Activated CD8-positive, alpha-beta T cell treated with anti-CD3 and anti-CD28 coated beads for 36 hours (primary cell): ENCODE data around the gene NFASC. TPM values are rescaled to one million over a fixed set of nuclear protein-coding genes. Genes with fewer than 3 reads are reported as not detected.

Experiments used
- ATAC-seq: fragments of 200-7000 bp; cut with Tn5 transposase; one replicate; pipeline ENCODE4 v1.10.0; 2021; ENCODE audit warnings: mild to moderate bottlenecking, moderate library complexity
- CTCF ChIA-PET: fragments of 350-600 bp; sonication (Branson Sonifier 250); formaldehyde crosslinking; loops from one replicate; lab custom pipeline; 2021; ENCODE audit warnings: antibody characterized with exemption; lab: Charles Lee
- POLR2A ChIA-PET: fragments of 350-600 bp; sonication (Branson Sonifier 250); formaldehyde crosslinking; loops from one replicate; lab custom pipeline; 2021; ENCODE audit warnings: antibody characterized with exemption; lab: Charles Lee
- DNase-seq: peaks from one replicate; pipeline ENCODE4 v3.0.0-alpha.2; 2020
- H3K27ac Mint-ChIP-seq: one replicate; pipeline ENCODE4 v1.8.0; 2021; ENCODE audit warnings: mild to moderate bottlenecking, mixed read lengths
- H3K27me3 Mint-ChIP-seq: one replicate; pipeline ENCODE4 v1.8.0; 2021; ENCODE audit warnings: mixed read lengths
- H3K36me3 Mint-ChIP-seq: one replicate; pipeline ENCODE4 v1.8.0; 2021; ENCODE audit warnings: low read depth, mixed read lengths
- H3K4me1 Mint-ChIP-seq: one replicate; pipeline ENCODE4 v1.8.0; 2021; ENCODE audit warnings: low read depth, mixed read lengths
- H3K4me3 Mint-ChIP-seq: one replicate; pipeline ENCODE4 v1.8.0; 2021; ENCODE audit warnings: mild to moderate bottlenecking, moderate library complexity, mixed read lengths
- H3K9me3 Mint-ChIP-seq: one replicate; pipeline ENCODE4 v1.8.0; 2021; ENCODE audit warnings: mixed read lengths
- intact Hi-C: fragments of 100-400 bp; cut with micrococcal nuclease; formaldehyde crosslinking; loops from one replicate; pipeline ENCODE4 v1.10.0; 2022
- total RNA-seq, 2 experiments: library from RNA; stranded (reverse); gene quantifications; one replicate each; pipeline ENCODE4 v1.2.3, GENCODE V29; 2021
- TF ChIP-seq, protein P1 (sequence below): fragments of 200-600 bp; IDR thresholded peaks from one replicate; pipeline ENCODE4 v1.8.0; 2022; ENCODE audit warnings: antibody characterized with exemption, mild to moderate bottlenecking

NFASC gene
- total RNA-seq, 2 experiments from 2014 or later: not detected

DNA sequence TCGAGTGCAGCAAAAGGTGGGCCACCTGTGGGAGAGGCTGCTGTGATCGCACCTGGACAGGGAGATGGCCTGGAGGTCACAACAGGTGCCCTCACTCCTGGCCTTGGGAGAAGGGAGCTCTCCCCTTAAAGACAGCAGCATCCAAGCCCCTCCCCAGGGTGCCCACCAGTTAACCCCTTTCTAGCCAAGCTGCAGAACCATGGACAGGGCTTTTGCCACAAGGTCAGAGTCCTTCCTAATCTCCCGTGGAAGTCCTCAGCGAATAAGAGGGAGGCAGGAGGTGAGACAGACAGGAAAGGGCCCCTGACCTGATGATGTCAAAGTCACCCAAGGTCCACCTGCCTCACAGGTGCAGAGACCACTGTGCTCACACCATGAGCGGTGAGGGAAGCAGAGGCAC is 174.1 kb downstream of the NFASC start:
- CTCF ChIA-PET: interaction anchor here (0.9 kb wide), 1 partner anchor 17 kb away, joined by 3 read pairs; no protein-coding TSS in a partner anchor
- intact Hi-C loops: no loop called here
- TF ChIP-seq, protein P1, sequence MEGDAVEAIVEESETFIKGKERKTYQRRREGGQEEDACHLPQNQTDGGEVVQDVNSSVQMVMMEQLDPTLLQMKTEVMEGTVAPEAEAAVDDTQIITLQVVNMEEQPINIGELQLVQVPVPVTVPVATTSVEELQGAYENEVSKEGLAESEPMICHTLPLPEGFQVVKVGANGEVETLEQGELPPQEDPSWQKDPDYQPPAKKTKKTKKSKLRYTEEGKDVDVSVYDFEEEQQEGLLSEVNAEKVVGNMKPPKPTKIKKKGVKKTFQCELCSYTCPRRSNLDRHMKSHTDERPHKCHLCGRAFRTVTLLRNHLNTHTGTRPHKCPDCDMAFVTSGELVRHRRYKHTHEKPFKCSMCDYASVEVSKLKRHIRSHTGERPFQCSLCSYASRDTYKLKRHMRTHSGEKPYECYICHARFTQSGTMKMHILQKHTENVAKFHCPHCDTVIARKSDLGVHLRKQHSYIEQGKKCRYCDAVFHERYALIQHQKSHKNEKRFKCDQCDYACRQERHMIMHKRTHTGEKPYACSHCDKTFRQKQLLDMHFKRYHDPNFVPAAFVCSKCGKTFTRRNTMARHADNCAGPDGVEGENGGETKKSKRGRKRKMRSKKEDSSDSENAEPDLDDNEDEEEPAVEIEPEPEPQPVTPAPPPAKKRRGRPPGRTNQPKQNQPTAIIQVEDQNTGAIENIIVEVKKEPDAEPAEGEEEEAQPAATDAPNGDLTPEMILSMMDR: no peak
- DNase-seq: no peak
- Mint-ChIP-seq H3K27me3 (peaks cover 38% of the 10 kb centered on the region), H3K36me3 (no peaks in the 10 kb centered on the region), H3K4me1 (no peaks in the 10 kb centered on the region), H3K4me3 (no peak overlapping the region), H3K9me3 (no peaks in the 10 kb centered on the region), H3K27ac (no peak overlapping the region)
- no peak for ATAC-seq
- POLR2A ChIA-PET: no interaction called here

DNA sequence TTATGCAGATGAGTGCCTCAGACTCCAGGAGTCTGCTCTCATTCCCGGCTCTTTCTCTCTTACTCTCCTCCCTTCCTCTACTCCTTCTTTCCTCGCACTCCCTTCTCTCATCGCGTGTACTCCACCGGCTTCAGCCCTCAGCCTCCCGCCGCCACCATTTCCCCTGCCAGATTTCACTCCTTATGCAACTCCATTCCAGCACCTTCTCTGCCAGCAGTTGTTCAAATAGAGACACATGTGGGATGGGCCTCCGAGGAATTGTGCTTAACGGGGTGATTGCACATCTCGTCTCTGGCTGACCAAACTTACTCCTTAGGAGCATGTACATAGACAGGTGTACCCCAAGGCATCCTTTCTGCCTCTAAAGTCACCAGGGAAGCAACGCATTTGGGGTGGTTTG is 174.5 kb downstream of the NFASC start:
- Mint-ChIP-seq H3K9me3 (no peaks in the 10 kb centered on the region), H3K36me3 (no peaks in the 10 kb centered on the region), H3K27me3 (peaks cover 37% of the 10 kb centered on the region), H3K27ac (no peak overlapping the region), H3K4me3 (no peak overlapping the region), H3K4me1 (no peaks in the 10 kb centered on the region)
- ChIA-PET CTCF (interaction anchor here (0.9 kb wide), 1 partner anchor 16 kb away, joined by 3 read pairs; no protein-coding TSS in a partner anchor), POLR2A (no interaction called here)
- ATAC-seq (no peak), DNase-seq (no peak)
- TF ChIP-seq, protein P1: no peak
- intact Hi-C loops: no loop called here

DNA sequence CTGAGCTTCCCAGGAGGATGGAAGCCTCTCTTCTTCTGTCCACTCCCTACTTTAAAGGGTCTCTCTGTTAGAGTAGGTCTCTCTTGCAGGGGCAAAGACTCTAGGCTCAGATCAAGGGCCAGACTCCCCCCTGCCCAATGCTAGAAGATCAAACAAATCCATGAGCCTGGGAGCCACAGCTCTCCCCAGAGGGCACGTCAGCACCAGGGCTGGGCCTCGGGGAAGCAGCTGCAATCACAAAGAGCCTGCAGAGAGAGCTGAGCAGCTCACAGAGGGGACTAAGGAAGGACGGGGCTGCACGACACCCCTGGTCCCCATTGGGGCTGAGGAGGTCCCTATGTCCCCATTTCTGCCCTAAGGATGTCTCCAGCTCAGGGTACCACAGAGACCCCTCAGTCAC is 176.2 kb downstream of the NFASC start:
- DNase-seq: no peak
- Mint-ChIP-seq H3K36me3 (no peaks in the 10 kb centered on the region), H3K9me3 (no peaks in the 10 kb centered on the region), H3K27me3 (peaks cover 29% of the 10 kb centered on the region), H3K4me3 (no peak overlapping the region), H3K4me1 (no peaks in the 10 kb centered on the region), H3K27ac (no peak overlapping the region)
- CTCF ChIA-PET: interaction anchor here (2.4 kb wide), 1 partner anchor 15 kb away, joined by 11 read pairs; no protein-coding TSS in a partner anchor
- TF ChIP-seq, protein P1: no peak
- POLR2A ChIA-PET: no interaction called here
- intact Hi-C loops: no loop called here
- no peak for ATAC-seq

DNA sequence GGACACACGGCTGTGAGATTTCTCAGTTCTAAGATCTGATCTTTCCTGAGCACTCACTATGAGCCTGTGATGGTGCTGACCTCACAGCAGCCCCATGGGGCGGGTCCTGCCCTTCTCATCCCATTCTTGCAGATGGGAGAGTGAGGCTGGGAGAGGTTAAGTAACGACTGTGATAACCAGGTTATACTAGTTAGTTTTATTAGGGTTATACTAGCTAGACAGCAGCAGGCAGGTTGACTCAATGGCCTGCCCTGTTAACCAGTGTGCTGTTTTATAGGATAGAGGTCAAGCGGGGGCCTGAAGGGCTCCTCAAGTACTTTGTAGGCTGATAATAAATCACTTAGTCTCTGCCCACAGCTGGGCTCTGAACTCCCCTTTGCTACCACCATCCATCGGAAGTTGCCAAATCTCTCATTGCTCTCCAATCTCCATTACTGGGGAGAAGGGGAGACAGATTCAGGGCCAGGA is 177.1 kb downstream of the NFASC start:
- POLR2A ChIA-PET: no interaction called here
- H3K4me1 Mint-ChIP-seq: no peaks in the 10 kb centered on the region

DNA sequence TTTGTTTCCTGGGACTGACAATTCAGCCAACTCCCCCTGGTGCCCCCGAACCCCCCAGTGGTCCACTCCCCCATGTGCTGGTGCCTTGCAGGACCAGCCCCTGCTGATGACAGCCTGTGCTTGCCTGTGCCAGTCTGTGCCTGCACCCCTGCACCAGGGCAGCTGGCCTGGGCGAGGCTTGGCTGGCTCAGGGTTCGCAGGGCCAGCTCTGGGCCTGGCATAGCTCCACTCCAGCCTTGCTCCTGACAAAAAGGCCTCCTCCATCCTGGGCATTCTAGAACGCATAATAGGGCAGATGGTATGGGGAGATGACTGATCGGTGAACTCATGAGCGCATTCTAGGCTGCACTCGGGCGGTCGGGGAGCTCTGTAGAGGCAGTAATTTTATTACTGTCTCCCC is 177.7 kb downstream of the NFASC start:
- no peaks in the 10 kb centered on the region for H3K4me1 Mint-ChIP-seq
- H3K4me3 Mint-ChIP-seq: no peak overlapping the region
- no peak for DNase-seq
- no peaks in the 10 kb centered on the region for H3K9me3 Mint-ChIP-seq
- peaks cover 20% of the 10 kb centered on the region for H3K27me3 Mint-ChIP-seq
- no peak overlapping the region for H3K27ac Mint-ChIP-seq
- no peaks in the 10 kb centered on the region for H3K36me3 Mint-ChIP-seq
- CTCF ChIA-PET: interaction anchor here (1.5 to 2.4 kb wide), 2 partner anchors 14 to 59 kb away, joined by 4 to 11 read pairs; no protein-coding TSS in a partner anchor
- intact Hi-C loops: no loop called here
- ATAC-seq: no peak
- TF ChIP-seq, protein P1: no peak
- POLR2A ChIA-PET: no interaction called here

More for the DNA sequence above, 177.1 kb downstream of the NFASC start:
- Mint-ChIP-seq H3K27ac (no peak overlapping the region), H3K9me3 (no peaks in the 10 kb centered on the region), H3K27me3 (peaks cover 20% of the 10 kb centered on the region), H3K36me3 (no peaks in the 10 kb centered on the region), H3K4me3 (no peak overlapping the region)
- TF ChIP-seq, protein P1: no peak
- ATAC-seq (no peak), DNase-seq (no peak)
- intact Hi-C loops: no loop called here
- CTCF ChIA-PET: interaction anchor here (2.4 kb wide), 1 partner anchor 14 kb away, joined by 11 read pairs; no protein-coding TSS in a partner anchor
